AG20443 (cell line): ENCODE results near the gene HACD2.

Experiments used
- DNase-seq: peaks from one replicate; pipeline ENCODE4 v3.0.0; 2012; ENCODE audit warnings: low spot score, mixed read lengths

Gene HACD2

DNA sequence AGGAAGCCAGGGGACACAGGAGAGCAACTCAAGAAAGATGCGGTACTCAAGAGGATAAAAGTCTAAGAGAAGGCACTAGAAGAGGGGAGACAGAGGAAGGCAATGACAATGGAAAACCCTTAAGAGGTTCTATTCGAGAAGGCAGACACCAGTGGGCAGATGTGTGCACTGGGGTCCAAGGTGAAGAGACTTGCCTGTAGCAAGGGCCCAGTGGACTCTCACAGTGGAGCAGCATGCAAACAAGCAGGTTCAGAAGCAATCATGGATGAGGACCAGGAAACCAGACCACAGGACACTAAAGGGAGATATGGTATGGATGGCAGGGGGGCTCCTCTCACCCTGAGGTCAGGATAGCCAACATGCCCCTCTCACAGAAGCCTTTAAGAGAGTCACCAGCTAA, 138.6 kb downstream of the HACD2 start:
- DNase-seq, result no peak

GRCh38 chr3:123445702-123446101, 139.2 kb downstream of the HACD2 start:
- no peak for DNase-seq

DNA sequence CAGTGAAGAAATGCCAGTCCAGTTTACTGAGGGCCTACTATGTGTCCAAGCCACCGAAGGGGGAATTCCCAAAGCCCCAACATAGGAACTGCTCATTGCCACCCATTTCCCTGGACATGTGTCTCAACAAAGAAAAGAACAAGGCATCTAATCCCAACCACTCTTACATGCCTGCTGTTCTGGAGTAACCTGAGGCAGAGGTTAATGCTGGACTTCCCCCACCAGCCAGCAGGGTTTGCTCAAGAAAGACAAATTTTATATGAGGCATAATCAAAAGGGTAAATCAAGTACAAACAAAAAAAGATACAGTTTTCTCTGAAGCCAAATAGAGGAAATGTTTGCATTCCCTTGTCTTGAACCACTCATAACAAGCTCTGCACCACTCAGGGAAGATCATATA, 140.1 kb downstream of the HACD2 start:
- no peak for DNase-seq

- no peak for DNase-seq
Observed at GRCh38 chr3:123444023-123444422, 140.8 kb downstream of the HACD2 start.

- DNase-seq, result no peak
Observed at GRCh38 chr3:123442908-123443307, 141.9 kb downstream of the HACD2 start.

DNA sequence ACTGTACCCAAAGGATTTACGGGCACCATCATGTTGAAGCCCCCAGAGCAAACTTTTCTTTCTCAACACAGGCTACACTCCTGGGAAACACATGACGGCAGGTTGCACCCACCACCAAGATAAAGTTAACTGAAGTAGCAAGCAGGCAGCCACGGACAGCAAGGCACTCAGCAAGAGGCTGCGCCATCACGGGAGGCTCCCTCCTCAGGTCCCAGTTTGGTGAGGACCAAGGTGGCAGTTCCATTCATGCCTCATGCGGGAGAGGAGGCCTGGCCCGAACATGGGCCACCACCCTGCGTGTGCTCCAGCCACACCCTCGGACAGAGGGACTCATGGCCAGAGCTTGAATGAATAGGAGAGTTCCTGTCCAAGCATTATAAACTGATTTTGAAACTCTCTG, 142.7 kb downstream of the HACD2 start:
- DNase-seq, result no peak
